Kidney tubule cell (primary cell): Measurements from ENCODE around the gene EXD3.

Experiments used
- DNase-seq: peaks from one replicate; pipeline ENCODE4 v3.0.0-alpha.2; 2018; ENCODE audit warnings: low spot score

EXD3 gene

DNA sequence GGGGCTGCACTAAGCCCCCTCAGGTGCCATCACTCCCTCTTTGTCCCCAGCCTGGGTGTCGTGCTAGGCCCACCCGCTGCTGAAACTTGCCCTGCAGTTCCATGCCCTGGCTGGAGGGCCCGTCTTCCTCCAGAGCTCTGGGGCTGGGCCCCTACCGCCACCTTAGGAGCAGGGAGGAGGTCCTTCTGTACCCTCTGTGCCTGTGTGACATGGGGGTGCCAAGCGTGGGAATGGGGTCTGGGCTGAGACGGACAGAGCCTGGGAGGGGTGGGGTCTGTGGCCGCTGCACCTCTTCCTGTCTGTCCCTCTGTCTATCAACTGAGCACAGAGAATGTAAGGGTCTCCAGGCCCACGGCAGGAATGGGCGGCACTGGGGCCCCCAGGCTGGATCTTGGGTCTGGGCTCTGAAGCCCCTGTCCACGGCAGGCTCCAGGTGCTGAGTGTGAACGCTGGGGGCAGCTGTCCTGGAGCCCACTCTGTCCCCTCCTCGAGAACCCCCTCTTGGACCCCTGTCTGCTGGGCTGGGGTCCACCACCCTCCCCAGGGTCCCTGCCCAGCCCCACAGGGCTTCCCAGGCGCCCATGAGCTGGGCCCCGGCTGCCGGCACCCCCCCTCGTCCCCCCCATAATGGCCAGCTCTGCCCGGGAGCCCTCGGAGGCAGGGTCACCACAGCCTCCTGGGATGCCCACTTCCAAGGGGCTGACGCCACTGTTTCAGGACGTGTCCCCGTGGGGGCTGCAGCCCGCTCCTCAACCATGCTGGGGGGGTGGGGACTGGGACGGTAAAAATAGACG, 105.0 kb downstream of the EXD3 start:
- DNase-seq, result no peak

DNA sequence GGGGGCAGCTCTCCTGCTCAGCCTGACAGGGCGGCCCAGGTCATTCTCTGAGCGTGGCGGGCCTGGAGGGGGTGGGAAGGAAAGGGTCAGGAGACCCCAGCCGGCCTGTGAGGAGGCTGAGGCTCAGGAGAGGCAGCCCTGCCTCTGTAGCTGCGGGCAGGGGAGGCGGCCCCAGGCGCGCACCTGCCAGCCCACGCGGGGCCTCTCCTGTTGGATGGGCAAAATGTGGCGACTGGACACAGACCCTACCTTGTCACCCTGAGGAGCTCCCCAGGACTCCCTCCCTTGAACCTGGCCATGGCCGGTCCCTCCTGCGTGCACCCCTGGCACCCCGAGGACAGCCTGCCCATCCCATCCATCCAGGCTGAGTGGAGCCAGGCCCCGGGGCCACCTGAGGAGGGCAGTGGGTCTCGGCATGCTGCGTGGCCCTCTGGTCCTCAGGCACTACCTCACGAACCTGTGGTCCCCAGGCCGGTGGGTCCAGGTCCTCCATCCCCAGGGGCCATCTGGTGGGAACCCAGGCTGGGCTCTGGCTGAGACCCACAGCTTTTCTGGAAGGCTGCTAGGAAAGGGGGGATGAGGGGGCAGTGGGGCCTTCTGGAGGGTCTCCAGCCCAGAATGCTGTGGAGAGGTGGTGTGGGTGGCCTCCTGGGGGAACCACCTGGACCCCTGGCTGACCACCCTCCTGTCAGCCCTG, 105.8 kb downstream of the EXD3 start:
- no peak for DNase-seq

DNA sequence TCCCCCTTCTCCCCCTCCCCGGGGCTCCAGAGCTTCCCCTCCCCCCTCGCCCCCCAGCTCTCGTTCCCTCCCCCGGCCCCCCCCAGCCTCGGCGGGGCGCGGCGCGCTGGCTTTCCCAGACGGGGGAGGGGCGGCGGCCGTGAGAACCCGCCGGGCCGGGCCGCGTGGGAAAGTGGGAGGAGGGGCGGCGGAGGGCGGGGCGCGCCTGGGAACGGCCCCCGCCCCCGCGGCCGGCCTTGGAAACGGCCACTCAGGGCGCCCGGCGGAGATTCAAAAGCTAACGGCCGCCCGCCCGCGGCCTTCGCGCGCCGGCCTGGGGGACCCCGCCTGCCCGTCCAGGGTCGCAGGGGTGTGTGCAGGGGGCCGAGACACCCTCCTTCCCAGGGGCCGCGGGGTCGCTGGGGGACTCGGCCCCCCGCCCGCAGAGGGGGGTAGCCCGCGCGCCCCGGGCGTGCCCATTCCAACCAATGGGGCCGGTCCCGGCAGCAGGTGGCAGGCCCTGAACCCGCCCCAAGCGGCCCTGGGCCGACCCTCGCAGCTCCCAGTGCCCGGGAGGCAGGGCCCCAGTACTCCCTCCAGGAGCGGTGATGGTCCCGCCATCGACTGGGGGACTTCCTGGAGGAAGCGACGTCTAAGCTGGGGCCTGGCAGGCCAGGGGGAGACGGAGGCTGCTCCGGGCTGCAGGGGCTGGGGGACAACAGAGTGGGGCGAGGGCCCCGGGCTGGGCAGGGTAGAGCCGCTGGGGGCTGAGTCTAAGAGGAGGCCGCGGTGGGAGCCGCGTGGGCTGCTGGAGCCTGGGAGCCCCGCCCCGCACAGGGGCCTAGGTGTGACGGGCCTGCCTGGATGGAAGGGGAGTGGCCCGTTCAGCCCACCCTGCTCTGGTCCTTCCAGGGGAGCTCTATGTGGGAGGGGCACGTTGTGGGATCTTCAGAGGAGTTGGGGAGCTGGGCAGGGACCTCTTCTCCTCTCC, 106.7 kb downstream of the EXD3 start:
- DNase-seq, result no peak

DNA sequence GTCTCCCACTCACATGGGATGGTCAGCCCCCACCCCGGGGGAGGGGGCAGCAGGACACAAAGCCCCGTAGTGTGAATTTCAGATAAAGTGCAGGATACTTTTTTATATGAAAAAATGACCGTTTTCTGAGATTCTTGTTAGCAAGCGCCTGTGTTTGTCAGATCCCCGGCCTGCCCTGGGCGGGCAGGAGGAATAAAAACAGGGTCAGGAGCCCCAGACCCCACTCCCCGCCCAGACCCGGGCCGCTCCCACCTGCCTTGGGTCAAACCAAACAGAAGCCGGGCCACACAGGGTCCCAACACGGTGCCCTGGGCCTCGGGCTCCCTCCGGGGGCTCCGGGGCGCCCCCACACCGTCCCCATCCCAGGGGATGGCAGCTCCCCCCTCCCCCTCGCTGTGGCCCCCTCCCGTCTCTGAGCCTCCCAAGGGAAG, 107.4 kb downstream of the EXD3 start:
- no peak for DNase-seq

DNA sequence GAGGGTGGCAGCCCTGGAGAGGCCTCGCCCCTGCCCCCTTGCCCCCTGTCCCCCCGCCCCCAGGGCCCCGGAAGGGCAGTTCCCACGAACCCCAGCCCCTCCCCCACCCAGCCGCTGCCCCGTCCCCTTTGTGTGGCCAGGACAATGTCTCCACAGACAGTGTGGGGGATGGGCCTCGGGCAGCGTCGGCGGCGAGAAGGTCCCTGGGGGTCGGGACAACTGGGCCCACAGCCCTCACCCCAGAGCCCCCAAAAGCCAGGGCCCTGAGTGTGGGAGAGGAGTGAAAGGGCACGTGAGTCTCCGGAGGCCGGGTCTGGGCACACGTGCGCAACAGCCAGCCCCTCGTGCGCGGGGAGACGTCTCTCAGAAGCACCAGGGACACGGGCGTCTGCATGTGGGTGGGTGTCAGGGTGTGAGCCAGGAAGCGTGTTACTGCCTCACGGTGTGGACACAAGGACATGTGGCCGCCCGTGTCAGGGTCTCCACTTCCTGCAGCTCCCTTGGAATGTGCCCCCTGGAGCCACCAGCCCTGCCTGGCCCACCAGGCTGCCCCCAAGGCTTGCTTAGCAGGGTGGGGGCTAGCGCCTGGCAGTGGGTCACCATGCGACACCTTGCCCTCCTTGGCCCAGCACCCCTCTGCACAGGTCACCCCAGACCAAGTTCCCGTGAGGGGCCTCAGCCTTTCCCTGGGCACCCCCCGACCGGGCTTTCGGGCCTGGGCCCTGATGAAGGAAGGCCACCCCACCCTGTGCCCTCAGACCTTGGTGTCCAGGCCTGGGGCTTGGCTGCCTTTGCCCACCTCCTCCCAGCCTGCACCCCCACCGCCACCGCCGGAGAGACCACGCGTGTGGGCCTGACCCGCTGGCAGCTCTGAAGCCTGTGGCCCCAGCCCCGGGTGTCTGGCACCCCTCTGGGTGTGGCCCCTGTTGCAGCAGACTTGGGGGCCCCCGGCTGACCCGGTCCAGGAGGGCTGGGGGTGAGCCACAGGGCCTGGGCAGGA, 108.1 kb downstream of the EXD3 start:
- no peak for DNase-seq

DNA sequence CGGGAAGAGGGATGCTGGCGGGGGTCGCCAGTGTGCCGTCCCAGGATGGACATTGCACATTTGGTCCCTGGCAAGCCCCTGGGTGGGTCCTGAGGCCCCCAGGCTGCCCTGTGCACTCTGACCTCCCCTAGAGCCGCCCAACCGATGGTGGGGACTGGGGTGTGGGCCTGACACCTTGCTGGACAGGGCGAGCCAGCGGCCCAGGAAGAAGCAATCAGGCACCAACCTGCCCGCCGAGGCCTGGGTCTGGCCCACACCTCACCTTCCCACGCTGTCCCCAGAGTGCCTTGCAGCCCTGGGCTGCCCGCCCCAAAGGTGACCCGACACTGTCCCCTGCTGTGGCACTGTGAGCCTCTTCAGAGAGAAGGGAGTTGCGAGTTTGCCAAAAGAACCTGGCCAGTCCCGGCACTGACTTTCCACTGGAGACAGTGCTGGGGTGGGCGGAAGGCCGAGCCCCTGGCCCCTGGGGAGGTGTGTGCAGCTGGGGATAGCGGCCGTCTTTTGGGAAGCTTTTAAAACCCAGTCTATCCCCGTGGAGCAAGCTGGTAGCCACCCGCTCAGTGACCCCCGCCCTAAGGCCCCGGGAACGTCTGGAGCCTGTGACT, 108.9 kb downstream of the EXD3 start:
- DNase-seq, result no peak

DNA sequence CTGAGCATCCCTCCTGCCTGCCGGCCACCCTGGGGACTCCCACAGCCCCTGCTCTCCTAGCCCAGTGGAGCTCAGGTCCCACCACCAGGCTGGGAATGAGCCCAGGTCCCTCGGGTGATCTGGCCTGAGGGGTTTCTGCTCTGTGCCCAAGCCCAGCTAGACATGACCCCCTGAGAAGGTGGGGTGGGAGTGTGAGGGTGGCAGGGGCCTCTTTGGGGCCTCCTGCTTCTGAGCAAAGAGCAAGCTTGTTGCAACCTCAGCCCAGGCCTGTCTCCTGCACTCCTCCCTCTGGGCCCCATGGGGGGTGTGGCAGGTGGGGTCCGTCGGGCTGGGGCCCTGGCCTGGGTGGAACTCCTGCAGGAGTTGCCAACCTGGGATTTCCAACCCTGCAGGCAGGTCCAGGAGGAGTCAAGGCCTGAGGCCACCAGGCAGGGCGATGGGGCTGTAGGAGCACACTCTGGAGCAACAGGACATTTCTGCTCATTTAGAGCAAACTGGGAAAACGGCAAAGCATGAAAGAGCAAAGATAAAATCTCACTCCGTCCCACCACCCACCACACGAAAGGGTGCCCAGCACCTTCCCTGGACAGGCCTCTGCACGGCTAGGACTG, 109.5 kb downstream of the EXD3 start:
- no peak for DNase-seq

DNA sequence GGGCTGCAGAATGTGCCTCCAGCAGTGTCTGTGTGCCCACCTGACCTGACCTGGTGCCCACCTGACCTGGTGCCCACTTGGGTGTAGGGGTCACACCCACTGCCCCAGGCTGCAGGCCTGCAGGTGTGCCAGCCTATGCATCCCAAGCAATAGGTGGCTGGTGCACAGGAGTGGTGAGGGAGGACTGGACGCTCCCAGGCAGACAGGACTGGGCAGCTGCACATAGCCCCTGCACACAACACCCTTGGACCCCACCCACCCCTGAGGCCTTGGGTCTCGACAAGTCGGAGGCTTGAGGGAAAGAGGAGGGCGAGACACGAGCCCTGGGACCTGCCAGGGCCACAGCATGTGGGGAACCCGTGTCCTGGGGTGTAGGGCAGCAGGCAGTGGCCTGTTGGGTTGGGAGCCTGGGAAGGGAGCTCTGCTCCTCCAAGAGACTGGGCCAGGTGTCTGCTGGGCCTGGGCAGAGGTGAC, 110.1 kb downstream of the EXD3 start:
- no peak for DNase-seq

DNA sequence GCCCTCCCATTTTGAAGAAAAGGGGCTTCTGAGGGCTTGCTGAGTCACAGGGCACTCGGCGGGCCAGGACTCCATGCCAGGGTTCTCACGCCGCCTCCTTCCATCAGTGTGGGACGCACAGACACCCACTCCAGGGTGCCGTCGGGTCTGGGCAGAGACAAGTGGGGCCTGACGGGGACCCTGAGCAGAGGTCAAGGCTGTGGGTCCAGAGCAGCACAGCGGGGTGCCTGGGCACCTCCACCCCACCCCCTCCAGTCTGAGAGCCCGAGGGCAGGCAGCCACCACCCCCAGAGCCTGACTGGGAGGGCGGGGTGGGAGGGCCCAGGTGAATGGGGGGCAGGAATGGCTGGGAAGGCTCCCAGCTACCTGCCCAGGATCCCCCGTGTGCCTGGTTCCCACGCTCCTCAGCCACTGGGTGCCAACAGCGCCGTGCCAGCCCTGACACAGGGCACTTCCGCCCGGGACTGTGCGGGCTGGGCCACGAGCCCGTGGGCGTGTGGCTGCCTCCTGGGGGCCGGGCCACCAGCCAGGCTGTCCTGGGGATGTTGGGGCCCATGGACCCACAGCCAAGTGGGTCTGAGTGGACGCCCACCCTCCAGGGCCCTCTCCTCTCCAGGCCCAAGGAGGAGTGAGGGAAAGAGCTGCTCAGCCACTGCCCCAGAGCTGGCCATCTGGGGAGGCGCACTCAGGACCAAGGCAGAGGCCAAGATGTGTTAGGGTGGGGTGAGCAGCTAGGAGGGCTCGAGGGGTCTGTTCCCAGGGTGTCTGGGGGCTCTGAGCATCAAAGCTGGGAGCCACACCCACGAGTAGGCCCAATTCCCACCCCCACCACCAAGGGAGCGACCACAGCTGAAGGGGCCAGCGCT, 110.7 kb downstream of the EXD3 start:
- DNase-seq, result no peak

DNA sequence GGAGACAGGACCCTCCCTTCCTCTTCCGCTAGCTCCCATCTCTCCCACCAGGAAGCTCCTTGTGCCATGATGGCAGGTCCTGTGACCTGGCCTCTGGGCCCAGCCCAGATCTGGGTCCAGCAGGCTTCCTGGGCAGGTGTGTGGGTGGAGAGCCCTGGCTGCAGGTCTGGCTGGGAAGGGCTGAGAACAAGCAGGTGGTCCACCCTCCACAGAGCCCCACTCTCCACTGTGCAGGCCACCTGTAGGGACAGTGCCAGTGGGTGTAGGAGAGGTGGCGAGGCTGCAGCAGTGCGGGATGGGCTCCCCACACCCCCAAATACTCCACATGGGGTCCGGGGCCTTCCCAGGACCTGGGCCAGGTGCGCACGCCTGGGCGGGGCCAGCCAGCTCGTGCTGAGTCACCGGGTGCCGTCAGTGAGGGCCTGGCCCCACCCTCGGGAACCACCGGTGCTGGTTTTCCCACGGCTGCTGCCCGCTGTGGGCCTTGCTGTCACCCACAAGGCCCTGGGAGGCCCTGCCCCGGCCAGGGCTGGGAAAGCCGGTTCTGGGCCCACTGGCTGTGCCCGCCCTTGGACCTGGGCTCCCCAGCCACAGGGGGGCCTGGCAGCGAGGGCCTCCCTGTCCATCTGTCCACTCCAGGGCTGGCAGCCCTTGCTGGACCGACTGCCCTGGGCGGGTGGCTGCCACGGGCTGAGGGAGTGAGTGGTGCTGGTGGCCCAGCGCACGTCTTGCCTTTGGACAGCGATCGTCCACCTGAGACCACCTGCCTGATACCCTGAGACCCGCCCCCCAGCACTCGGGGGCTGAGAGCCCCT, 111.6 kb downstream of the EXD3 start:
- peak; percentile 66 for DNase-seq

DNA sequence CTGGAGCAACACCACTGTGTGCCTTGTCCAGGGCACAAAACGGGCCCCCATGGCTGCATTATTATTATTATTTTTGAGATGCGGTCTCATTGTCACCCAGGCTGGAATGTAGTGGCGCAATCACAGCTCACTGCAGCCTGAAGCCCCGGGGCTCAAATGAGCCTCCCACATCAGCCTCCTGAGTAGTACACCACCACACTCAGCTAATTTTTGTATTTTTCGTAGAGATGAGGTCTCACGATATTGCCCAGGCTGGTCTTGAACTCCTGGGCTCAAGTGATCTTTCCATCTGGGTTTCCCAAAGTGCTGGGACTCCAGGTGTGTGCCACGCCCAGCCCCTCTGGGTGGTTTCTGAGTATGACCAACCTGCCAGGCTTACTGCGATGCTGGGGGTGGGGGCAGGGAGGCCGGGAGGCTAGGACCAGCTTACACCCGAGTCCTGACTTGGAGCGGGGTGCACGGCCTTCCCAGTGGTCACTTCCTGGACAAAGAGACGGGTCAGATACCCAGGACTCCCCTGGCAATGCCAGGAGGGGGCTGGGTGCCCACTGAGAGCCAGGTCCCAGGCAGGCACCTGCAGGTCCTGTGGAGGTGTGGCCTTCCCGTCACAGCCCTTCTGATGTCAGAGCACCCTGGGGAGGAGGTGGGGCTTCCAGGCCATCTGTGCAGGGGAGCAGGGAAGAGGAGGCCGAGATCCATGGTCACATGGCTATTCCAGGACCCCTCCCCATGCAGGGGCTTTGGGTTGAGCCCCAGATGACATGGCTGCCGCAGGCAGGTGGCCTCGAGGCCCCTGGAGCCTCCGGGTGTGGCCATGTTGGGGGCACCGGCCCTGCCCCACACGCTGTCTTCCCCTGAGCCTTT, 112.5 kb downstream of the EXD3 start:
- no peak for DNase-seq

DNA sequence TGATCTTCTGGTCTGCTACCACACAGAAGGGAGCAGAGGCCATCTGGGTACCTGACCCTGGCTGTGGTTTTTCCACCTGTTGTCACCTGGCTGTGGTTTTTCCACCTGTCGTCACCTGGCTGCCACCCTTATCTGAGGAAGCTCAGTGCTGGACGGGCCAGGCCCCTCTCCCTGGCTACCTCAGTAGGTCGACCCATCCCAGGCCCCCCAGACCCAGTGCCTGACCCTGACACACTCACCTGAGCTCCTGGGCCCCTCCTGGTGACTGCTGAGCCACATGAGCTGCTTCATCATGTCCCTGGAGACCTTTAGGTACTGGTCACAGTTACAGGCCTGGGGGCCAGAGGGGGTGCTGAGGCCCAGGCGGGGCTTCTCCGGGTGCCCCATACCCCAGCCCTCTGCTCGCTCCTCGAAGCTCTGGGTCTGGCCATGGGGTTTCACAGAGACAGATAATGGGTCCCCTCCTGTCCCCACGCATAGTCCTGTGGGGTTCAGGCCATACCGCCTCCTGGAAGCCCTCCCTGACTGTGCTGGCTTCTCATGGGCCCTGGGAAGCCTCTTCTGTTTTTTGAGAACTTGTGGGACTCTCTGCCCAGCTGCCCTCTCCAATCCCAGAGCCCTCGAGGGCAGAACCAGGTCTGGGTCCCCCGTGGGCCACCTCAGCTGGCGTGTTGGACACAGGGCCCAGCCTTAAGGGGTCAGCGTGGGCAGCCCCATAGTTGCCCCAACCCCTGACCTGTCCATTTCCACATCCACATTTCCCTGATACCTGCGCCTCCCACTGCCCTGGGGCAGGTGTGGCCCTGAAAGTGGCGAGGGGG, 113.4 kb downstream of the EXD3 start:
- DNase-seq, result no peak

DNA sequence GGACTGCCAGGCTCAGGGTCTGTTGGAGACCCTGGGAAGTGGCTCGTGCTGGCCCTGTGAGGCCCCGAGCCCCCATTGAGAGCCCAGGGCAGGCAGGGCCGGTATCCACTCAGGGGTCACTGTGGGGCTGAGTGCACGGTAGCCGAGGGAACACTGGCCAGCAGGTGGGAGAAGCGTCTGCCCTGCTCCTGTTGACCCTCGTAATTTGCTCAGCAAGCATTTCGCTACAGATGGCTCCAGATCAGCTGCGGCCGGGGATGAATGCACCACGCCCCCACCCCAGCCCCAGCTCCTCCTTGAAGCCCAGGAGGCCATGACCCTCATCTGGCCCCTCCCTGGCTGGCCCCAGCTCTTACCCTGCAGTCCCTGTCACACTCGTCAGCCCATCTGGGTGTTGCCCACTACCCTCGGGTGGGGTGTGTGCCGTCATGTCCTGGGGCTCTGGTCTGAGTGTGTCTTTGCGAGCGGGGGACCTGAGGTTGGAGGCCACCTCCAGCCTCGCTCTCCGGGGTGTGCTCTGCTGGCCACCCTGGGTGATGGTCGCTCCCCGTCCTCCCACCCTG, 114.8 kb downstream of the EXD3 start:
- no peak for DNase-seq

DNA sequence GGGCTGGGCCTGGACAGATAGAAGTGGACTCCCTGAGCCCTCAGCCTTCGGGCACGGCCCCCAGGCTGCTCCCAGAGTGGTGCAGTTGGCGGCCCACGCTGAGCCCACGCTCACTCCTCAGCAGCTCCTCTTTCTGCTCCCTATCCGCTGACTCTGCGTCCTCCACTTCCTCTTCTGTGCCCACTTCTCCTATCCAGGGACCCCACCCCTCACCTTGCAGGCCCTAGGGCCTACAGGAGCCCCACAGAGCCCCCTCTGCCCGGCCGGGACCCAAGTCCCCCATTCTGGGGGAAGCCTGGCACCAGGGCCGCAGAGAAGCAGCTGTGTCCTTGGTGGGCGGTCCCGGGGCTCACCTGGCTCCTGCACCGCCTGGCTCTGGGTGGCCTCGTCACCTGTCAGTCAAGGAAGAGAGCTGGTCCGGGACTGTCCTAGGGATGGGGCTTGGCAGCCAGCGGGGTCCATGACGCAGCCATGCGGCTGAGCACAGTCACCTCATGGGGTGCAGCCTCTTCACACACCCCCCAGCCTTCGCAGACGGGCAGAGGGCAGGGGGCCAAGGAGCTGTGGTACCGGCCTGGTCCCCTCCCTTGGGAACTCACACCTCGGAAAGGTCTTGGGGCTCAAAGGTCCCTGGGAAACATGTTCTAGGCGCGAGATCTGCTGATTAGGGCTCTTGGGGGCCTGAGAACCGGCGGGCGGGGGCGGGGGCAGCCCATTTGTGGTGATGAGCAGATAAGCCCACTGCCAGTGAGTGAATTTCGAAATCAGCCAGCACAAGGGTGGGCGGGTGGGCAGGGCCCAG, 115.5 kb downstream of the EXD3 start:
- no peak for DNase-seq

DNA sequence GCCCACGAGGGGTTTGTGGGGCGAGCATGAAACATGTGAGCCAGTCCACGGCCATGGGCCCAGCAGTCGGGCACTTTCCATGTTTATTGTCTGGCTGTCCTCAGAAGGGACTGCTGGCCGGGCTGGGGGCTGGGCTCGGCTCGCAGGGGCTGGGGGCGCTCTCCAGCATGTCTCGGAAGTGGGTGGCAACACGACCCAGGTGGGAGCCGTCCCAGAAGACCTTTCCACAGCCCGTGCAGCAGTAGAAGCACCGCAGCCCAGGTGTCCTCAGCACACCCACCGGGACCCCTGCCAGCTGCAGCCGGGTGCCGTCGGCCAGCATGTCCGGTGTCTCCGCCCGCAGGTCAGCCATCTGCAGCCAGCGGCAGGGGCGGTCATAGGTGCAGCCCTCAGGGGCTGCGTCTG, 116.1 kb downstream of the EXD3 start:
- no peak for DNase-seq
